HepG2 (cell line): ENCODE measurements around the gene KIF1B. TPM values are rescaled to one million over a fixed set of nuclear protein-coding genes. Genes with fewer than 3 reads are reported as not detected.

Experiments used
- GATAD2A ChIP-seq: IDR thresholded peaks from 2 replicates; pipeline ENCODE4 v1.6.1; 2016
- GFI1 ChIP-seq: sonication (generic); formaldehyde crosslinking; IDR thresholded peaks from 2 replicates; pipeline ENCODE4 v1.5.0; 2020; ENCODE audit warnings: missing genetic modification reagents, mild to moderate bottlenecking, borderline replicate concordance
- MXD4 ChIP-seq: IDR thresholded peaks from 2 replicates; pipeline ENCODE4 v1.6.1; 2016; ENCODE audit warnings: mild to moderate bottlenecking, missing biosample characterization, missing genetic modification reagents
- RFX1 ChIP-seq: fragments of 450-650 bp; IDR thresholded peaks from 2 replicates; pipeline ENCODE4 v1.6.1; 2017
- SSRP1 ChIP-seq: IDR thresholded peaks from 2 replicates; pipeline ENCODE4 v1.6.1; 2016; ENCODE audit warnings: control low read depth
- TEAD3 ChIP-seq: optimal IDR thresholded peaks from 2 replicates; pipeline ENCODE3; 2016; ENCODE audit warnings: borderline replicate concordance
- TOE1 ChIP-seq: sonication (generic); formaldehyde crosslinking; IDR thresholded peaks from 2 replicates; pipeline ENCODE4 v1.4.0; 2020; ENCODE audit warnings: mild to moderate bottlenecking, missing genetic modification reagents
- YEATS2 ChIP-seq: sonication (generic); formaldehyde crosslinking; IDR thresholded peaks from 2 replicates; pipeline ENCODE4 v1.4.0; 2020; ENCODE audit warnings: missing genetic modification reagents, borderline replicate concordance
- ZNF136 ChIP-seq: sonication (generic); formaldehyde crosslinking; IDR thresholded peaks from 2 replicates; pipeline ENCODE4 v1.8.1; 2022; ENCODE audit warnings: low read depth, mild to moderate bottlenecking, moderate library complexity, missing genetic modification reagents
- ZNF232 ChIP-seq: sonication (generic); formaldehyde crosslinking; IDR thresholded peaks from 2 replicates; pipeline ENCODE4 v1.4.0; 2020; ENCODE audit warnings: missing genetic modification reagents, borderline replicate concordance
- ZNF3 ChIP-seq: IDR thresholded peaks from 2 replicates; pipeline ENCODE4 v1.7.0; 2017; ENCODE audit warnings: inconsistent platforms
- ZNF496 ChIP-seq: sonication (generic); formaldehyde crosslinking; IDR thresholded peaks from 2 replicates; pipeline ENCODE4 v1.8.1; 2023; ENCODE audit warnings: mild to moderate bottlenecking, moderate library complexity, missing genetic modification reagents; ENCODE audit not compliant: insufficient replicate concordance
- ZNF605 ChIP-seq: sonication (generic); formaldehyde crosslinking; IDR thresholded peaks from 2 replicates; pipeline ENCODE4 v1.8.0; 2022; ENCODE audit warnings: mild to moderate bottlenecking, missing genetic modification reagents
- ZNF674 ChIP-seq: sonication (generic); formaldehyde crosslinking; IDR thresholded peaks from 2 replicates; pipeline ENCODE4 v1.5.0; 2020; ENCODE audit warnings: low read depth, mild to moderate bottlenecking, missing genetic modification reagents
- ZNF761 ChIP-seq: sonication (generic); formaldehyde crosslinking; conservative IDR thresholded peaks from 2 replicates; pipeline ENCODE4 v1.4.0; 2020; ENCODE audit warnings: mild to moderate bottlenecking, missing genetic modification reagents
- ZNF839 ChIP-seq: sonication (generic); formaldehyde crosslinking; IDR thresholded peaks from 2 replicates; pipeline ENCODE4 v1.4.0; 2020; ENCODE audit warnings: missing genetic modification reagents, mild to moderate bottlenecking, borderline replicate concordance
- polyA plus RNA-seq, 8 experiments: library from polyadenylated mRNA; depleted of rRNA in 3 of 8; stranded (reverse) in 7 of 8; unstranded in 1 of 8; fragments of >200 nt; fragmentation: Illumina TruSeq in 4 of 8; extraction: Trizol in 4 of 8; gene quantifications; 2 replicates each; pipeline versions ENCODE4 v1.2.1 to v1.2.3, GENCODE V29; 2011 to 2016; ENCODE audit warnings: low read depth in 4 of 8, missing spikeins in 1 of 8, mixed read lengths in 1 of 8; ENCODE audit not compliant: insufficient read depth in 1 of 8
- total RNA-seq, 5 experiments: library from RNA; depleted of rRNA; stranded (reverse); fragments of >200 nt; fragmentation: Illumina TruSeq; extraction: Trizol; gene quantifications; 2 replicates each; pipeline ENCODE4 v1.2.3, GENCODE V29; 2016; ENCODE audit warnings: low read depth in 1 of 5
- TF ChIP-seq, protein P1 (sequence below): sonication (generic); formaldehyde crosslinking; IDR thresholded peaks from 2 replicates; pipeline ENCODE4 v1.4.0; 2020; ENCODE audit warnings: mild to moderate bottlenecking, missing genetic modification reagents
- TF ChIP-seq, protein P2 (sequence below): sonication (generic); formaldehyde crosslinking; IDR thresholded peaks from 2 replicates; pipeline ENCODE4 v1.4.0; 2020; ENCODE audit warnings: mild to moderate bottlenecking, missing genetic modification reagents
- TF ChIP-seq, protein P3 (sequence below): sonication (generic); formaldehyde crosslinking; IDR thresholded peaks from 2 replicates; pipeline ENCODE4 v1.4.0; 2020; ENCODE audit warnings: missing genetic modification reagents; ENCODE audit errors: not compliant biosample characterization
- TF ChIP-seq, protein P4 (sequence below): sonication (generic); formaldehyde crosslinking; IDR thresholded peaks from 2 replicates; pipeline ENCODE4 v1.5.1; 2020; ENCODE audit warnings: missing genetic modification reagents, mild to moderate bottlenecking, borderline replicate concordance
- TF ChIP-seq, protein P5 (sequence below): sonication (generic); formaldehyde crosslinking; IDR thresholded peaks from 2 replicates; pipeline ENCODE4 v1.5.1; 2020; ENCODE audit warnings: missing genetic modification reagents, mild to moderate bottlenecking, borderline replicate concordance
- TF ChIP-seq, protein P6 (sequence below): IDR thresholded peaks from 2 replicates; pipeline ENCODE4 v1.6.1; 2016; ENCODE audit warnings: control low read depth
- TF ChIP-seq, protein P7 (sequence below): sonication (generic); formaldehyde crosslinking; IDR thresholded peaks from 2 replicates; pipeline ENCODE4 v1.9.0; 2021; ENCODE audit warnings: missing genetic modification reagents, borderline replicate concordance

KIF1B gene
- total and polyA plus RNA-seq, 2 of the 13 experiments (the other 11 are each of a cell fraction or from before 2014, with no cell fraction given): 26.7 to 32.5 TPM

DNA sequence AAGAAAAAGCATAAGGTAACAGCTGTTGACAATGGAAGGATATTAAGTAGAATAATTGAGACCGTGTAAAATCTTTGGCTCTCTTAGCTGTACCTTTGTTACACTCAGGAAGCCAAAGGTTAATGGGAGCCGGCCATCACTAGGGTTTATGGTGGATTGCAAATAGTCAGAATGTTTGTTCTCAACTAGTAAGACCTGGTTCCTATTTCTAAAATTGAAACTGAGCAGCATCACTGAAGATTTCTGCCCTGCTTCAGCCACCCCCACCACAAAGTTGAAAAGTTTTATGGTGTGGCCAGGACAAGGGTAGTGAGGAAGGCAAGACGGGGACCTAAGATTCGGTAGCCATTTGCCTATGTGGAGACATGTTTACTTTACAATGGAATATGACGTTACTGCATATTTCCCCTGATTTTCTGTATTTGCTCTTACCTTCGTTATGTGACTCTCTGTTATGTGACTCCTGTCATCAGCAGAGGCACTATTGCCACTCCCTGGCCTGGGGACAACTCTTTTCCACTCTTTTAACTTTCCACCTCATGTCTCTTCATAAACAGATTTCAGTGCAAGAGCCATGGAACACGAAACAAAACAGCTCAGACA, 41.4 kb upstream of the KIF1B start (continued):
- TF ChIP-seq, protein P1, sequence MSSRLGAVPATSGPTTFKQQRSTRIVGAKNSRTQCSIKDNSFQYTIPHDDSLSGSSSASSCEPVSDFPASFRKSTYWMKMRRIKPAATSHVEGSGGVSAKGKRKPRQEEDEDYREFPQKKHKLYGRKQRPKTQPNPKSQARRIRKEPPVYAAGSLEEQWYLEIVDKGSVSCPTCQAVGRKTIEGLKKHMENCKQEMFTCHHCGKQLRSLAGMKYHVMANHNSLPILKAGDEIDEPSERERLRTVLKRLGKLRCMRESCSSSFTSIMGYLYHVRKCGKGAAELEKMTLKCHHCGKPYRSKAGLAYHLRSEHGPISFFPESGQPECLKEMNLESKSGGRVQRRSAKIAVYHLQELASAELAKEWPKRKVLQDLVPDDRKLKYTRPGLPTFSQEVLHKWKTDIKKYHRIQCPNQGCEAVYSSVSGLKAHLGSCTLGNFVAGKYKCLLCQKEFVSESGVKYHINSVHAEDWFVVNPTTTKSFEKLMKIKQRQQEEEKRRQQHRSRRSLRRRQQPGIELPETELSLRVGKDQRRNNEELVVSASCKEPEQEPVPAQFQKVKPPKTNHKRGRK (CRISPR knock-in tag): no peak
- TF ChIP-seq RFX1 (no peak), ZNF496 (CRISPR knock-in tag) (no peak), GATAD2A (CRISPR knock-in tag) (no peak), GFI1 (CRISPR knock-in tag) (no peak), ZNF232 (no peak), ZNF3 (CRISPR knock-in tag) (peak; percentile 93), ZNF761 (CRISPR knock-in tag) (no peak), SSRP1 (CRISPR knock-in tag) (no peak), ZNF674 (CRISPR knock-in tag) (no peak), ZNF839 (no peak), MXD4 (CRISPR knock-in tag) (no peak), TOE1 (CRISPR knock-in tag) (no peak), TEAD3 (CRISPR knock-in tag) (no peak), ZNF605 (CRISPR knock-in tag) (no peak), ZNF136 (no peak), YEATS2 (CRISPR knock-in tag) (0 out of 2 replicates have a peak, but pooled peaks have one; percentile 19)
- TF ChIP-seq, protein P2, sequence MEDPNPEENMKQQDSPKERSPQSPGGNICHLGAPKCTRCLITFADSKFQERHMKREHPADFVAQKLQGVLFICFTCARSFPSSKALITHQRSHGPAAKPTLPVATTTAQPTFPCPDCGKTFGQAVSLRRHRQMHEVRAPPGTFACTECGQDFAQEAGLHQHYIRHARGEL (CRISPR knock-in tag): no peak
- TF ChIP-seq, protein P3, sequence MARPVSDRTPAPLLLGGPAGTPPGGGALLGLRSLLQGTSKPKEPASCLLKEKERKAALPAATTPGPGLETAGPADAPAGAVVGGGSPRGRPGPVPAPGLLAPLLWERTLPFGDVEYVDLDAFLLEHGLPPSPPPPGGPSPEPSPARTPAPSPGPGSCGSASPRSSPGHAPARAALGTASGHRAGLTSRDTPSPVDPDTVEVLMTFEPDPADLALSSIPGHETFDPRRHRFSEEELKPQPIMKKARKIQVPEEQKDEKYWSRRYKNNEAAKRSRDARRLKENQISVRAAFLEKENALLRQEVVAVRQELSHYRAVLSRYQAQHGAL (CRISPR knock-in tag): no peak
- TF ChIP-seq, protein P4, sequence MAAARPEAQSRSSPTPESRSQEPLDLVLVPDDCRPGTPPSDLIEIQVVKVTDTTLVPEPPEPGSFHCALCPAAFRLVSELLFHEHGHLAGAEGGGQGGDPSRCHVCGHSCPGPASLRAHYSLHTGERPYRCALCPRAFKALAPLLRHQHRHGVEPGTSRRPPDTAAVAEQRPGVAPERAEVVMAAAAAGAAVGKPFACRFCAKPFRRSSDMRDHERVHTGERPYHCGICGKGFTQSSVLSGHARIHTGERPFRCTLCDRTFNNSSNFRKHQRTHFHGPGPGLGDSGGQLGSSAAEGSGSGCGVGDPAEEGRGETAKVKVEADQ: peak; percentile 72; the same call in 1 of the 2 replicates
- TF ChIP-seq, protein P5, sequence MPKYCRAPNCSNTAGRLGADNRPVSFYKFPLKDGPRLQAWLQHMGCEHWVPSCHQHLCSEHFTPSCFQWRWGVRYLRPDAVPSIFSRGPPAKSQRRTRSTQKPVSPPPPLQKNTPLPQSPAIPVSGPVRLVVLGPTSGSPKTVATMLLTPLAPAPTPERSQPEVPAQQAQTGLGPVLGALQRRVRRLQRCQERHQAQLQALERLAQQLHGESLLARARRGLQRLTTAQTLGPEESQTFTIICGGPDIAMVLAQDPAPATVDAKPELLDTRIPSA: no peak
- TF ChIP-seq, protein P6, sequence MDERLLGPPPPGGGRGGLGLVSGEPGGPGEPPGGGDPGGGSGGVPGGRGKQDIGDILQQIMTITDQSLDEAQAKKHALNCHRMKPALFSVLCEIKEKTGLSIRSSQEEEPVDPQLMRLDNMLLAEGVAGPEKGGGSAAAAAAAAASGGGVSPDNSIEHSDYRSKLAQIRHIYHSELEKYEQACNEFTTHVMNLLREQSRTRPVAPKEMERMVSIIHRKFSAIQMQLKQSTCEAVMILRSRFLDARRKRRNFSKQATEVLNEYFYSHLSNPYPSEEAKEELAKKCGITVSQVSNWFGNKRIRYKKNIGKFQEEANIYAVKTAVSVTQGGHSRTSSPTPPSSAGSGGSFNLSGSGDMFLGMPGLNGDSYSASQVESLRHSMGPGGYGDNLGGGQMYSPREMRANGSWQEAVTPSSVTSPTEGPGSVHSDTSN (CRISPR knock-in tag): no peak
- TF ChIP-seq, protein P7, sequence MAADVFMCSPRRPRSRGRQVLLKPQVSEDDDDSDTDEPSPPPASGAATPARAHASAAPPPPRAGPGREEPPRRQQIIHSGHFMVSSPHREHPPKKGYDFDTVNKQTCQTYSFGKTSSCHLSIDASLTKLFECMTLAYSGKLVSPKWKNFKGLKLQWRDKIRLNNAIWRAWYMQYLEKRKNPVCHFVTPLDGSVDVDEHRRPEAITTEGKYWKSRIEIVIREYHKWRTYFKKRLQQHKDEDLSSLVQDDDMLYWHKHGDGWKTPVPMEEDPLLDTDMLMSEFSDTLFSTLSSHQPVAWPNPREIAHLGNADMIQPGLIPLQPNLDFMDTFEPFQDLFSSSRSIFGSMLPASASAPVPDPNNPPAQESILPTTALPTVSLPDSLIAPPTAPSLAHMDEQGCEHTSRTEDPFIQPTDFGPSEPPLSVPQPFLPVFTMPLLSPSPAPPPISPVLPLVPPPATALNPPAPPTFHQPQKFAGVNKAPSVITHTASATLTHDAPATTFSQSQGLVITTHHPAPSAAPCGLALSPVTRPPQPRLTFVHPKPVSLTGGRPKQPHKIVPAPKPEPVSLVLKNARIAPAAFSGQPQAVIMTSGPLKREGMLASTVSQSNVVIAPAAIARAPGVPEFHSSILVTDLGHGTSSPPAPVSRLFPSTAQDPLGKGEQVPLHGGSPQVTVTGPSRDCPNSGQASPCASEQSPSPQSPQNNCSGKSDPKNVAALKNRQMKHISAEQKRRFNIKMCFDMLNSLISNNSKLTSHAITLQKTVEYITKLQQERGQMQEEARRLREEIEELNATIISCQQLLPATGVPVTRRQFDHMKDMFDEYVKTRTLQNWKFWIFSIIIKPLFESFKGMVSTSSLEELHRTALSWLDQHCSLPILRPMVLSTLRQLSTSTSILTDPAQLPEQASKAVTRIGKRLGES: no peak
